Mesendoderm (in vitro differentiated cells): ENCODE data around the gene RASGRF1.
A peak's percentile ranks its signal among the peaks of the same experiment; 100 is the strongest.

Experiments
- DNase-seq: peaks from one replicate; pipeline ENCODE4 v3.0.0; 2013
- H2AK5ac ChIP-seq: 2 replicates; pipeline ENCODE4 v1.6.1; 2013; ENCODE audit warnings: low read length, inconsistent platforms
- H2BK120ac ChIP-seq: 2 replicates; pipeline ENCODE4 v1.6.1; 2013; ENCODE audit warnings: low read depth, mild to moderate bottlenecking, low read length, moderate library complexity, mixed read lengths
- H2BK15ac ChIP-seq: replicated peaks from 2 replicates; pipeline ENCODE4 v1.6.1; 2013; ENCODE audit warnings: low read depth, mild to moderate bottlenecking, moderate library complexity
- H2BK5ac ChIP-seq: 2 replicates; pipeline ENCODE4 v1.6.1; 2013; ENCODE audit warnings: low read length, inconsistent platforms
- H3K18ac ChIP-seq: 2 replicates; pipeline ENCODE4 v1.6.1; 2013; ENCODE audit warnings: mild to moderate bottlenecking, low read length, mixed read lengths
- H3K23ac ChIP-seq: one replicate; pipeline ENCODE4 v1.6.1; 2013; ENCODE audit warnings: low read length
- H3K27ac ChIP-seq: 2 replicates; pipeline ENCODE4 v1.5.1; 2013; ENCODE audit warnings: low read depth, mild to moderate bottlenecking, inconsistent platforms, low read length, moderate library complexity
- H3K27me3 ChIP-seq: 2 replicates; pipeline ENCODE4 v1.6.1; 2013; ENCODE audit warnings: low read length, control low read depth, mild to moderate bottlenecking, inconsistent platforms; ENCODE audit not compliant: insufficient read depth, poor library complexity
- H3K36me3 ChIP-seq: 2 replicates; pipeline ENCODE4 v1.6.1; 2013; ENCODE audit warnings: low read length, inconsistent platforms; ENCODE audit not compliant: control insufficient read depth, insufficient read depth
- H3K4ac ChIP-seq: one replicate; pipeline ENCODE4 v1.6.1; 2013; ENCODE audit warnings: low read depth, mild to moderate bottlenecking, low read length, moderate library complexity
- H3K4me1 ChIP-seq: 2 replicates; pipeline ENCODE4 v1.6.1; 2013; ENCODE audit warnings: low read depth, low read length, inconsistent platforms; ENCODE audit not compliant: control insufficient read depth
- H3K4me2 ChIP-seq: 2 replicates; pipeline ENCODE4 v1.6.1; 2013; ENCODE audit warnings: low read length
- H3K4me3 ChIP-seq: 2 replicates; pipeline ENCODE4 v1.5.1; 2013; ENCODE audit warnings: mild to moderate bottlenecking, low read length
- H3K56ac ChIP-seq: one replicate; pipeline ENCODE4 v1.6.1; 2013; ENCODE audit warnings: low read length
- H3K79me1 ChIP-seq: 2 replicates; pipeline ENCODE4 v1.6.1; 2013; ENCODE audit warnings: low read length, inconsistent platforms
- H3K79me2 ChIP-seq: 2 replicates; pipeline ENCODE4 v1.6.1; 2013; ENCODE audit warnings: mild to moderate bottlenecking, low read length; ENCODE audit not compliant: control insufficient read depth, insufficient read depth
- H3K9ac ChIP-seq: 2 replicates; pipeline ENCODE4 v1.6.1; 2013; ENCODE audit warnings: low read length, inconsistent platforms
- H4K5ac ChIP-seq: one replicate; pipeline ENCODE4 v1.6.1; 2013; ENCODE audit warnings: low read length
- H4K8ac ChIP-seq: one replicate; pipeline ENCODE4 v1.6.1; 2013; ENCODE audit warnings: low read depth, mild to moderate bottlenecking, control low read depth, low read length, moderate library complexity
- WGBS: extraction: QIAGEN DNeasy Blood & Tissue Kit; methylation state at CpG from one replicate; pipeline ENCODE4 v1.1.7; 2013; ENCODE audit warnings: low lambda C conversion rate, missing lambda C conversion rate; ENCODE audit not compliant: insufficient coverage; ENCODE audit errors: extremely low coverage; 5-methylcytosine and 5-hydroxymethylcytosine counted together

The RASGRF1 gene

DNA sequence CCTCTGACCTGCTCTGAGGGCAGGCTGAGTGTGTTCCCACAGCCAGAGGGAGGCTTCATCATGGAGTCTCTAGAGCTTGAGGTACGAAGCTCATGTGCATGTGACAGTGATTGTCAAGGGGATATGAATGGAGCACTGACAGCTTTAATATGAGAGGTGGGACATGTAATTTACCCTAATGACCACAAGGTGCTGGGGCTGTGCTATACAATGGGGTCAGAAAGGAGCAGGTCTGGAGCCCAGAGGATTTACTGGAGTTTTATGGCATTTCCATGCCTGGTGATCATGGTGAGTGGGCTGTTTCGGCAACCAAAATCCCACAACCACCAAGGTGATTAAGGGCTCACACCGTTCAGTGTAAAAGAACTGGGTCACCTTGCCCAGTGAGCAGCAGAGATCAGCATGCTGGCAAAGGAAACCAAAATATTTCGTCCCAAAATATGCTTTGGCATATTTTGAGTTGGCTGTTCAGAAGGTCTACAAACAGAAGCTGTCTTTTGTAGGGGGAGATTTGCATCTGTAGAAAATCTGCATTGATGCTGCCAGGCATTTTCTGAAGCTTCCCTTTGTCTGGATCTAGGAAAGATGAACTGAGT lies 40.1 kb upstream of the RASGRF1 start:
- no peak overlapping the region for H3K4me2 ChIP-seq
- H3K27ac ChIP-seq: no peak overlapping the region
- peak; percentile 38 for DNase-seq
- H4K5ac ChIP-seq: no peak overlapping the region
- no peaks in the 10 kb centered on the region for H3K27me3 ChIP-seq
- H3K23ac ChIP-seq: no peak overlapping the region
- no CpG with 5 or more reads among the region's 4 CpGs for WGBS
- no peak overlapping the region for H2BK15ac ChIP-seq
- no peak overlapping the region for H2BK5ac ChIP-seq
- H4K8ac ChIP-seq: no peak overlapping the region
- H3K4me1 ChIP-seq: no peaks in the 10 kb centered on the region
- H3K79me2 ChIP-seq: no peaks in the 10 kb centered on the region
- H3K79me1 ChIP-seq: no peaks in the 10 kb centered on the region
- H2AK5ac ChIP-seq: no peak overlapping the region
- no peak overlapping the region for H3K18ac ChIP-seq
- no peak overlapping the region for H3K4me3 ChIP-seq
- no peak overlapping the region for H2BK120ac ChIP-seq
- no peak overlapping the region for H3K56ac ChIP-seq
- no peak overlapping the region for H3K4ac ChIP-seq
- no peak overlapping the region for H3K9ac ChIP-seq
- H3K36me3 ChIP-seq: no peaks in the 10 kb centered on the region

- Histone ChIP-seq H3K4ac (no peak overlapping the region), H3K56ac (no peak overlapping the region), H3K4me2 (no peak overlapping the region), H4K5ac (no peak overlapping the region), H2BK120ac (no peak overlapping the region), H3K18ac (no peak overlapping the region), H4K8ac (no peak overlapping the region), H3K23ac (no peak overlapping the region), H3K36me3 (no peaks in the 10 kb centered on the region), H3K9ac (no peak overlapping the region), H3K4me3 (no peak overlapping the region), H2BK15ac (no peak overlapping the region), H3K27ac (no peak overlapping the region), H3K79me1 (no peaks in the 10 kb centered on the region), H3K27me3 (no peaks in the 10 kb centered on the region), H2BK5ac (no peak overlapping the region), H3K4me1 (no peaks in the 10 kb centered on the region), H3K79me2 (no peaks in the 10 kb centered on the region), H2AK5ac (no peak overlapping the region)
- no CpG with 5 or more reads among the region's 3 CpGs for WGBS
- DNase-seq: no peak
Measured at GRCh38 chr15:79129235-79129634, 38.7 kb upstream of the RASGRF1 start.

GRCh38 chr15:79128556-79128955 lies 38.0 kb upstream of the RASGRF1 start:
- Histone ChIP-seq H3K79me1 (no peaks in the 10 kb centered on the region), H3K79me2 (no peaks in the 10 kb centered on the region), H3K36me3 (no peaks in the 10 kb centered on the region), H2BK5ac (no peak overlapping the region), H3K27ac (no peak overlapping the region), H3K18ac (no peak overlapping the region), H4K8ac (no peak overlapping the region), H3K4me3 (no peak overlapping the region), H3K4me2 (no peak overlapping the region), H2AK5ac (no peak overlapping the region), H3K27me3 (no peaks in the 10 kb centered on the region), H2BK15ac (no peak overlapping the region), H3K56ac (no peak overlapping the region), H4K5ac (no peak overlapping the region), H3K9ac (no peak overlapping the region), H3K4me1 (no peaks in the 10 kb centered on the region), H3K23ac (no peak overlapping the region), H3K4ac (no peak overlapping the region), H2BK120ac (no peak overlapping the region)
- DNase-seq: no peak
- no CpG with 5 or more reads among the region's 3 CpGs for WGBS

- Histone ChIP-seq H2BK120ac (no peak overlapping the region), H3K27ac (no peak overlapping the region), H3K56ac (no peak overlapping the region), H2BK15ac (no peak overlapping the region), H3K79me1 (no peaks in the 10 kb centered on the region), H3K4me3 (no peak overlapping the region), H2AK5ac (no peak overlapping the region), H3K27me3 (no peaks in the 10 kb centered on the region), H4K5ac (no peak overlapping the region), H4K8ac (no peak overlapping the region), H3K9ac (no peak overlapping the region), H3K36me3 (no peaks in the 10 kb centered on the region), H3K4me1 (no peaks in the 10 kb centered on the region), H2BK5ac (no peak overlapping the region), H3K4me2 (no peak overlapping the region), H3K79me2 (no peaks in the 10 kb centered on the region), H3K23ac (no peak overlapping the region), H3K4ac (no peak overlapping the region), H3K18ac (no peak overlapping the region)
- WGBS: no CpG with 5 or more reads among the region's 3 CpGs
- DNase-seq: no peak
Measured at GRCh38 chr15:79124388-79124787, 33.8 kb upstream of the RASGRF1 start.

DNA sequence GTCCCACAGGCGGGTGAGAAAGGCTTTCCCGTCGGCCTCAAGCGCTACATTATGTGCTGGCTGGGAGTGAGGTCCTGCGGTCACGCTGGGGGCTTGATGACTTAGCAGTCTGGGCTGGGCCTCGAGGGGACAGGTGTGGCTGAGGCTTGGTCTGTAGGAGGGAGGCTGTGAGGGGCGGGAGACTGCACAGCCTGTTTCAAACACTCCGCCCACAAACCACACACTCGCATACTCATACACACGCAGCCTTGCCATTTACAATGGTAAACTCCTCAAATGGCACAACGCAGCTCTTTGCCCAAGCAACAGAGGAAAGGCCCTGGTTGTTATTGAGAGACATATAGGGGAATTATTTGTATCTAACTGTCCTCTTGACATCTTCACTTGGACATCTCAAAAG lies 32.4 kb upstream of the RASGRF1 start:
- H3K4me3 ChIP-seq: no peak overlapping the region
- no peak overlapping the region for H4K5ac ChIP-seq
- no peak overlapping the region for H3K27ac ChIP-seq
- no peaks in the 10 kb centered on the region for H3K79me2 ChIP-seq
- H4K8ac ChIP-seq: no peak overlapping the region
- H3K4ac ChIP-seq: no peak overlapping the region
- H3K23ac ChIP-seq: no peak overlapping the region
- no peaks in the 10 kb centered on the region for H3K79me1 ChIP-seq
- no peak overlapping the region for H3K56ac ChIP-seq
- H2BK120ac ChIP-seq: no peak overlapping the region
- H3K4me1 ChIP-seq: no peaks in the 10 kb centered on the region
- DNase-seq: no peak
- no peak overlapping the region for H2AK5ac ChIP-seq
- WGBS: no CpG with 5 or more reads among the region's 12 CpGs
- H3K4me2 ChIP-seq: no peak overlapping the region
- H3K27me3 ChIP-seq: no peaks in the 10 kb centered on the region
- no peak overlapping the region for H3K18ac ChIP-seq
- no peak overlapping the region for H3K9ac ChIP-seq
- H2BK15ac ChIP-seq: no peak overlapping the region
- H2BK5ac ChIP-seq: no peak overlapping the region
- no peaks in the 10 kb centered on the region for H3K36me3 ChIP-seq

DNA sequence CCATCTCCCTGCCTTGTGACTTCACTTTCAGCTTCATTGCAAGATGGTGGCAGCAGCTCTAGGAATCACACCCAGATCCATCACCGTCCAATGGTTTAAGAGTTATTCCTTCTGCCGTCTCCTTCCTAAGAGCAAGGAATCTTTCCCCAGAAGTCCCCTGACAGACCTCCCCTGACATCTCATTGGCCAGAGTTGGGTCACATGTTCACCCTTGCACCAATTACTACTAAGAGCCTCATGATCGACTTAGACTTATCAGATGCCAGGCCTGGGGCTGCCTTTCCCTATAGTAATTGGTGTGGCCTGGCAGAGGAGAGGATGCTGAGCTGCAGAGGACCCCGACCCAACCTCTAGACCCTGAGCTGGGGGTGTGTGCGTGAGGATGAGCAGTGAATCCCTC lies 31.8 kb upstream of the RASGRF1 start:
- Histone ChIP-seq H3K4me3 (no peak overlapping the region), H3K36me3 (no peaks in the 10 kb centered on the region), H2AK5ac (no peak overlapping the region), H3K4me2 (no peak overlapping the region), H2BK120ac (no peak overlapping the region), H3K4me1 (no peaks in the 10 kb centered on the region), H3K79me1 (no peaks in the 10 kb centered on the region), H4K5ac (no peak overlapping the region), H3K27ac (no peak overlapping the region), H4K8ac (no peak overlapping the region), H3K23ac (no peak overlapping the region), H3K79me2 (no peaks in the 10 kb centered on the region), H3K18ac (no peak overlapping the region), H2BK5ac (no peak overlapping the region), H3K56ac (no peak overlapping the region), H2BK15ac (no peak overlapping the region), H3K27me3 (no peaks in the 10 kb centered on the region), H3K4ac (no peak overlapping the region), H3K9ac (no peak overlapping the region)
- WGBS: no CpG with 5 or more reads among the region's 5 CpGs
- DNase-seq: no peak
